A673 (cell line): ENCODE data around the gene CSTPP1. TPM values are rescaled to one million over a fixed set of nuclear protein-coding genes. Genes with fewer than 3 reads are reported as not detected.

ENCODE experiments used
- BruUV-seq: library from RNA; stranded (reverse); fragments of 400-500 nt; replicated peaks from 2 replicates; lab custom pipeline; 2021; lab: Mats Ljungman, UMichigan
- CTCF ChIA-PET: fragments of 300-600 bp; sonication (Branson Sonifier 250); formaldehyde crosslinking; loops from one replicate; lab custom pipeline; 2022; ENCODE audit warnings: antibody characterized with exemption; lab: Charles Lee
- POLR2A ChIA-PET: fragments of 300-600 bp; sonication (Branson Sonifier 250); formaldehyde crosslinking; loops from one replicate; lab custom pipeline; 2022; ENCODE audit warnings: antibody characterized with exemption; ENCODE audit not compliant: low non-redundant PET; lab: Charles Lee
- DNase-seq: peaks from one replicate; pipeline ENCODE4 v3.0.0-alpha.2; 2015; ENCODE audit warnings: low spot score
- H3K27ac ChIP-seq: fragments of 200-600 bp; sonication (generic); 2 replicates; pipeline ENCODE4 v1.5.1; 2016; ENCODE audit warnings: mixed run types, low read depth, mild to moderate bottlenecking, mixed read lengths, antibody characterized with exemption, low read length; ENCODE audit not compliant: poor library complexity, severe bottlenecking
- H3K27me3 ChIP-seq: fragments of 200-600 bp; sonication (generic); replicated peaks from 2 replicates; pipeline ENCODE4 v1.6.1; 2017; ENCODE audit warnings: mixed run types, low read depth, mild to moderate bottlenecking, mixed read lengths, antibody characterized with exemption, low read length; ENCODE audit not compliant: insufficient read depth, poor library complexity
- H3K36me3 ChIP-seq: fragments of 200-600 bp; sonication (generic); 2 replicates; pipeline ENCODE4 v1.6.1; 2016; ENCODE audit warnings: mixed run types, mild to moderate bottlenecking, mixed read lengths, antibody characterized with exemption, low read length; ENCODE audit not compliant: insufficient read depth, poor library complexity, severe bottlenecking
- H3K4me1 ChIP-seq: fragments of 200-600 bp; sonication (generic); 2 replicates; pipeline ENCODE4 v1.6.1; 2017; ENCODE audit warnings: mixed run types, mild to moderate bottlenecking, mixed read lengths, antibody characterized with exemption, low read length; ENCODE audit not compliant: insufficient read depth, poor library complexity, severe bottlenecking
- H3K4me3 ChIP-seq: fragments of 200-600 bp; sonication (generic); 2 replicates; pipeline ENCODE4 v1.5.1; 2016; ENCODE audit warnings: low read depth, mixed run types, mild to moderate bottlenecking, mixed read lengths, low read length; ENCODE audit not compliant: poor library complexity, severe bottlenecking
- H3K9me3 ChIP-seq: fragments of 200-600 bp; sonication (generic); 2 replicates; pipeline ENCODE4 v1.6.1; 2016; ENCODE audit warnings: mixed run types, low read depth, mild to moderate bottlenecking, mixed read lengths, antibody characterized with exemption, low read length; ENCODE audit not compliant: poor library complexity, severe bottlenecking
- CTCF ChIP-seq: fragments of 300-800, 200-600 bp; sonication (generic); conservative IDR thresholded peaks from 2 replicates; pipeline ENCODE4 v1.5.1; 2017; ENCODE audit warnings: low read depth, mild to moderate bottlenecking, antibody characterized with exemption, low read length, moderate library complexity, mixed read lengths
- EZH2 ChIP-seq: fragments of 200-600 bp; sonication (generic); IDR thresholded peaks from 2 replicates; pipeline ENCODE4 v1.6.1; 2017; ENCODE audit warnings: borderline replicate concordance, low read depth, mild to moderate bottlenecking, mixed read lengths, antibody characterized with exemption, low read length; ENCODE audit not compliant: poor library complexity, severe bottlenecking
- intact Hi-C: fragments of 100-400 bp; cut with micrococcal nuclease; formaldehyde crosslinking; loops from one replicate; pipeline ENCODE4 v1.10.0; 2022; ENCODE audit not compliant: unreplicated experiment
- total RNA-seq: library from RNA; stranded (reverse); gene quantifications from 2 replicates; pipeline ENCODE4 v1.2.3, GENCODE V29; 2021

Gene CSTPP1
- total RNA-seq, 1 experiment from 2014 or later = 79.3 TPM

DNA sequence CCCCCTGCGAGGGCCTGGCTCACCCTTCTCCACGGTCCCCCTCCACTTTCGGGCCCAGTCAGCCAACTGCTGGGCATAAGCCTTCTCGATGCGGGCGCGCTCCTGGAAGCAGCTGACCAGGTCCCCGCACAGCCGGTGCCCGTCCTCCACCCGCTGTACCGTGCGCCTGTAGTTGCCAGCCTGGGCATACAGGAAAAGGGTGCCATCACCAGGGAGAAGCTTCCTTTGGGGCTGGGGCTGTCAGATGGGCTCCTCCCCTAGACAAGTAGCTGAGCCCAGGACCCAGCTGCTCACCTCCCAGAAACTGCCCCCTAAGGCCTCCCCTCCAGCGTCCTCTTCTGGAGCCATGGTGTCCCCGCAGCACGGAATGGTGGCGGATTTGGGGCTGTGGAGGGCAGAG is 245.8 kb downstream of the CSTPP1 start:
- BruUV-seq = no TSS peak

GRCh38 chr11:47183031-47183856 is 246.7 kb downstream of the CSTPP1 start:
- POLR2A ChIA-PET = interaction anchor here (0.7 kb wide), 2 partner anchors 31 to 794 kb away, joined by 3 to 6 read pairs; no protein-coding TSS in a partner anchor
- peaks cover 13% of the 10 kb centered on the region for H3K36me3 ChIP-seq

More for the DNA sequence above, 245.8 kb downstream of the CSTPP1 start:
- peaks cover 23% of the 10 kb centered on the region for H3K4me1 ChIP-seq
- POLR2A ChIA-PET = interaction anchor here (0.7 kb wide), 1 partner anchor 32 kb away, joined by 3 read pairs; no protein-coding TSS in a partner anchor
- no peak for DNase-seq
- no peak for TF ChIP-seq CTCF
- no peak for TF ChIP-seq EZH2
- H3K9me3 ChIP-seq = no peaks in the 10 kb centered on the region
- H3K36me3 ChIP-seq = peaks cover 13% of the 10 kb centered on the region
- H3K27ac ChIP-seq = no peak overlapping the region
- CTCF ChIA-PET = no interaction called here
- H3K4me3 ChIP-seq = no peak overlapping the region
- no peaks in the 10 kb centered on the region for H3K27me3 ChIP-seq
- intact Hi-C loops = no loop called here

GRCh38 chr11:47183969-47184368 is 247.4 kb downstream of the CSTPP1 start:
- intact Hi-C loops = no loop called here
- peaks cover 24% of the 10 kb centered on the region for H3K4me1 ChIP-seq
- ChIA-PET CTCF (no interaction called here), POLR2A (interaction anchor here (0.7 kb wide), 1 partner anchor 795 kb away, joined by 6 read pairs; no protein-coding TSS in a partner anchor)
- no TSS peak for BruUV-seq
- no peaks in the 10 kb centered on the region for H3K9me3 ChIP-seq
- no peak overlapping the region for H3K4me3 ChIP-seq
- H3K27me3 ChIP-seq = no peaks in the 10 kb centered on the region
- H3K27ac ChIP-seq = no peak overlapping the region
- no peak for TF ChIP-seq CTCF
- TF ChIP-seq EZH2 = no peak
- H3K36me3 ChIP-seq = peaks cover 10% of the 10 kb centered on the region
- no peak for DNase-seq

More at GRCh38 chr11:47183031-47183856, 246.7 kb downstream of the CSTPP1 start:
- no peaks in the 10 kb centered on the region for H3K9me3 ChIP-seq
- no peak overlapping the region for H3K27ac ChIP-seq
- TF ChIP-seq EZH2 (no peak), CTCF (no peak)
- intact Hi-C loops = no loop called here
- H3K4me3 ChIP-seq = no peak overlapping the region
- no peak for DNase-seq
- no TSS peak for BruUV-seq
- CTCF ChIA-PET = interaction anchor here (0.6 kb wide), 1 partner anchor 670 kb away, joined by 4 read pairs; no protein-coding TSS in a partner anchor
- H3K4me1 ChIP-seq = peaks cover 24% of the 10 kb centered on the region
- no peaks in the 10 kb centered on the region for H3K27me3 ChIP-seq
